ENCODE measurements around the gene STXBP6.

Gene STXBP6

DNA sequence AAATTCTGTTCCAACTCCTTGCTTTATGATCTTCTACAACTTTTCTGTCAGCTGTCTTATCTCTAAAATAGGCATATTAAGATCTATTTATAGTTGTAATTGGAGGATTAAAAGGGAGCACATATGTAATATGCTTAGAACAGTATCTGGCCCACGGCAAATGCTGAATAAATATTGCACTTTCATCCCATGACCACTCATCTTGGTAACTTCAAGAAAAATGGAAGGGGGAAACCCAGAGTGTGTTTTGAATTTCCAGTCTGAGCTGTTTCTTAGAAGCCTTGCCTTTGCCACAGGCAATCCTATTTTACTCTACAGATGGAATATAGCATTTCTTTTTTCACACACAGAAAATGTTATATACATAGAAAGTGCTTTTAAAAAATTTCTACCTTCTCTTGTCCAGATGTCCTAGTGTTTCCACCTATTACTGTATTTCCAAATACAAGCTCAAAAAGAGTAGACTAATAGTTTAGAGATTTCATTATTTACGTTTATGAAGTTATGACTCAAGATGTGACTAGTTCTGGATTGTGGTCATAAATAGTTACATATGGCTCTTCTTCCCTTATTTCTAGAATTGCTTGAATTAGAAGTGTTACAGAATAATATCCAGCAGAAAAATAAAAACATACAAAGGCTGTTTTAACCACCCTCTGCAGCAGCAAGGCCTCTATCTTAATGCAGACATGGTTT is 6.2 kb upstream of the STXBP6 start:
- no peak for DNase-seq (ENCODE audit: low read depth, low spot score)
- ChIA-PET POLR2A (no interaction called here), CTCF (no interaction called here)
- TF ChIP-seq, protein P1, sequence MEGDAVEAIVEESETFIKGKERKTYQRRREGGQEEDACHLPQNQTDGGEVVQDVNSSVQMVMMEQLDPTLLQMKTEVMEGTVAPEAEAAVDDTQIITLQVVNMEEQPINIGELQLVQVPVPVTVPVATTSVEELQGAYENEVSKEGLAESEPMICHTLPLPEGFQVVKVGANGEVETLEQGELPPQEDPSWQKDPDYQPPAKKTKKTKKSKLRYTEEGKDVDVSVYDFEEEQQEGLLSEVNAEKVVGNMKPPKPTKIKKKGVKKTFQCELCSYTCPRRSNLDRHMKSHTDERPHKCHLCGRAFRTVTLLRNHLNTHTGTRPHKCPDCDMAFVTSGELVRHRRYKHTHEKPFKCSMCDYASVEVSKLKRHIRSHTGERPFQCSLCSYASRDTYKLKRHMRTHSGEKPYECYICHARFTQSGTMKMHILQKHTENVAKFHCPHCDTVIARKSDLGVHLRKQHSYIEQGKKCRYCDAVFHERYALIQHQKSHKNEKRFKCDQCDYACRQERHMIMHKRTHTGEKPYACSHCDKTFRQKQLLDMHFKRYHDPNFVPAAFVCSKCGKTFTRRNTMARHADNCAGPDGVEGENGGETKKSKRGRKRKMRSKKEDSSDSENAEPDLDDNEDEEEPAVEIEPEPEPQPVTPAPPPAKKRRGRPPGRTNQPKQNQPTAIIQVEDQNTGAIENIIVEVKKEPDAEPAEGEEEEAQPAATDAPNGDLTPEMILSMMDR (IDR thresholded peaks at IDR 0.05; ENCODE audit: insufficient read depth, low read length, missing control alignments): no peak
- H3K4me3 ChIP-seq (ENCODE audit: low read depth, low read length): no peak overlapping the region

DNA sequence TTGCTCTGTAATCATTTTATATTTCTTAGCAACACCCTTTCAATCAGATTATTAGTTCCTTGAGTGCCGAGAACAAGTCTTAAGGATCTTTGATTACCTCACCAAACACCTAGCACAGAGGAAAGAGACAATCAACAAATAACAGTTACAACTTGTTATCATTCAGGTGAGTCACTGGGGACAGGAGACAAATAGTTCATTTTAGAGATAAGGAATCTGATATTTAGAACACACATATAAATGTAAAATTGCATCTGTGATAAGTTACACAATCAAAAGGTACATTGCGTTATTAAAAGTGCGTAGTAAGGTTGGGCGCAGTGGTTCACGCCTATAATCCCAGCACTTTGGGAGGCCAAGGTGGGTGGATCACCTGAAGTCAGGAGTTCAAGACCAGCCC is 5.1 kb upstream of the STXBP6 start:
- CTCF ChIA-PET: no interaction called here
- H3K4me3 ChIP-seq (ENCODE audit: low read depth, low read length): no peak overlapping the region
- TF ChIP-seq, protein P1 (IDR thresholded peaks at IDR 0.05; ENCODE audit: insufficient read depth, low read length, missing control alignments): no peak
- no peak for DNase-seq (ENCODE audit: low read depth, low spot score)
- POLR2A ChIA-PET: no interaction called here

DNA sequence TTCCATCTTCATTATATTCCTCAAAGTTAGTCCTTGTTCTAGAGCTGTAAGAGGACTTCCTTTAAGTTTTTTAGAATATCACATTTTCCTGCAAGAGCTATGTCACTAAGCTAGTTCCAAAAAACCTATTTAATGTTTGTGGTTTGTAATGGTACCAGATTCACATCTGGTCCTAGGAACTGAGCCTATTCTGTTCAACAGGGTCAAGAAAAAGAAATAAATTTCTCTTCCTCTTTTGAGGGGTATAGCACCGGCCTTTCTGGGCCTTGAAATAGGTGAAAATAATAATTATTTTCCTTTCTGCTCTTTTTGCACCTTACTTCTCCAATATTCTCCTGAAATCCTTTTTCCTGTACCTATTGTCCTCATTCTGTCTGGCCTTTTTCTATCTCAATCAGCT is 3.6 kb upstream of the STXBP6 start:
- DNase-seq (ENCODE audit: low read depth, low spot score): no peak
- TF ChIP-seq, protein P1 (IDR thresholded peaks at IDR 0.05; ENCODE audit: insufficient read depth, low read length, missing control alignments): no peak
- POLR2A ChIA-PET: no interaction called here
- H3K4me3 ChIP-seq (ENCODE audit: low read depth, low read length): no peak overlapping the region
- CTCF ChIA-PET: no interaction called here

- H3K4me3 ChIP-seq (ENCODE audit: low read depth, low read length): no peak overlapping the region
- DNase-seq (ENCODE audit: low read depth, low spot score): no peak
- TF ChIP-seq, protein P1 (IDR thresholded peaks at IDR 0.05; ENCODE audit: insufficient read depth, low read length, missing control alignments): no peak
- ChIA-PET CTCF (no interaction called here), POLR2A (no interaction called here)
These were observed 3.0 kb upstream of the STXBP6 start for GRCh38 chr14:25052921-25053320.

DNA sequence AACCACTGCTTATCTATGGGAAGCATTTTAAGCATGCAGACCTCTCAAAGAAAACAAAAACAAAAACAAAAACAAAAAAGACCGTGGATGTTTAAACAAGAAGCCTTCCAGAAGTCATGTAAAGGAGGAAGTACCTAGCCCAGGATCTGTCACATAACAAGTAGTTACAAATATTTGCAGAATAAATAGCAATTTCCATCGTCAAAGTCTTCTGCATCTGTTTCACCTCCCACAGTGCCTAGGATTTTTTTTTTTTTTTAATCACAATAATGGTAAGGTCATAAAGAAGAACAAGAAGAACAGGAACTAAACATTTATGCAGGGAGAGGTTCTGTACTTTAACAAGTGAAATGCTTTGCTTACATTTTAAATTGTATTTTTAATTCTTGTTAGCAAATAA is 2.4 kb upstream of the STXBP6 start:
- CTCF ChIA-PET: no interaction called here
- POLR2A ChIA-PET: no interaction called here
- TF ChIP-seq, protein P1 (IDR thresholded peaks at IDR 0.05; ENCODE audit: insufficient read depth, low read length, missing control alignments): no peak
- H3K4me3 ChIP-seq (ENCODE audit: low read depth, low read length): no peak overlapping the region
- no peak for DNase-seq (ENCODE audit: low read depth, low spot score)

DNA sequence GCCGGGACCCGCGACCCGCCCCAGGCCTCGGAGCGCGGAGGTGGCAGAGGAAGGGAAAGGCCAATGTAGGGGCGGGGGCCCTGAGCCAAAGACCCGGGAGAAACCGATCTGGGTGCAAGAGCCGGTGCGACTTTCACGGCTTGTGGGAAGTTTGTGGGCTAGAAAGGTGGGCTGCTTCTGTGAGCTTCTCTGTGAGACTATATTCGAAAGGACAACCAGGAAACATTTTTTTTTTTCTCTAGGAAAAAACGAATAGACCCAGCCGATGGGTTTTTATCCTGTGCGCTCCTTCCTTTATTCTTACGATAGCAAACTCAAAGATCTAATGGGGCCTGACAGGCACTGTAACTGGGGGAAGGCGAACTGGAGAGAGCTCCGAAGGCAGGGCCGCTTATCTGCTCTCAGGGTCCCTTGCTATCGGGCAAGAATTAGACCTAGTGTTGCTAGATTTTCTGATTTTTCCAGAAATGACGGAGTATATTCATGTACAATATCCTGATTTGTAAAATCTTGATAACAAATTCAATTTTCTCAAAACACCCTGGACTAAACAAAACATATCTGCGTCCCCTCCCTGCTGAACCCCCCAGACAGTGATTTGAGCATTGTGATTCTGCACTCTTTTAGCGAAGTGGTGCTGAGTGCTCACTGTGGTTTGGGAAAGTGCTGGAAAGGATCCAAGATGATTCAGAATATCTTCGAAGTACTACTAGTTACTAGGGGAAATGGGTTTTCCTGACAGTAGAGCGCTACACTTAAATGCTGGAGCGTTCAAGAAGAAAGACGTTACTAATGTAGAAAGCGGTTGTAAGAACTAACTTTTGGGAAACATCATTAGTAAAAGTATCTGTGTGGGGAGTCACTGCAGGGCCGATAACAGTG is 563 bp upstream of the STXBP6 start:
- ChIA-PET CTCF (no interaction called here), POLR2A (no interaction called here)
- TF ChIP-seq, protein P1 (IDR thresholded peaks at IDR 0.05; ENCODE audit: insufficient read depth, low read length, missing control alignments): no peak
- no peak for DNase-seq (ENCODE audit: low read depth, low spot score)
- peak overlapping the region; percentile 43 for H3K4me3 ChIP-seq (ENCODE audit: low read depth, low read length)
